Skeletal muscle cell (primary cell): Measurements from ENCODE around the gene CD82.

Experiments
- DNase-seq: peaks from one replicate; pipeline ENCODE4 v3.0.0-alpha.2; 2010; ENCODE audit warnings: low read depth
- H3K4me3 ChIP-seq: 2 replicates; pipeline ENCODE4 v1.5.1; 2011; ENCODE audit warnings: low read depth, mild to moderate bottlenecking, control low read depth, low read length, moderate library complexity

The CD82 gene

GRCh38 chr11:44624761-44625221 is 59.3 kb downstream of the CD82 start:
- DNase-seq, result no peak
- no peak overlapping the region for H3K4me3 ChIP-seq

GRCh38 chr11:44625759-44626523 is 60.5 kb downstream of the CD82 start:
- H3K4me3 ChIP-seq, result no peak overlapping the region
- DNase-seq, result no peak

GRCh38 chr11:44626645-44627044 is 61.2 kb downstream of the CD82 start:
- no peak for DNase-seq
- H3K4me3 ChIP-seq, result no peak overlapping the region

- no peak overlapping the region for H3K4me3 ChIP-seq
- DNase-seq, result no peak
Observed at GRCh38 chr11:44627165-44627789, 61.8 kb downstream of the CD82 start.

DNA sequence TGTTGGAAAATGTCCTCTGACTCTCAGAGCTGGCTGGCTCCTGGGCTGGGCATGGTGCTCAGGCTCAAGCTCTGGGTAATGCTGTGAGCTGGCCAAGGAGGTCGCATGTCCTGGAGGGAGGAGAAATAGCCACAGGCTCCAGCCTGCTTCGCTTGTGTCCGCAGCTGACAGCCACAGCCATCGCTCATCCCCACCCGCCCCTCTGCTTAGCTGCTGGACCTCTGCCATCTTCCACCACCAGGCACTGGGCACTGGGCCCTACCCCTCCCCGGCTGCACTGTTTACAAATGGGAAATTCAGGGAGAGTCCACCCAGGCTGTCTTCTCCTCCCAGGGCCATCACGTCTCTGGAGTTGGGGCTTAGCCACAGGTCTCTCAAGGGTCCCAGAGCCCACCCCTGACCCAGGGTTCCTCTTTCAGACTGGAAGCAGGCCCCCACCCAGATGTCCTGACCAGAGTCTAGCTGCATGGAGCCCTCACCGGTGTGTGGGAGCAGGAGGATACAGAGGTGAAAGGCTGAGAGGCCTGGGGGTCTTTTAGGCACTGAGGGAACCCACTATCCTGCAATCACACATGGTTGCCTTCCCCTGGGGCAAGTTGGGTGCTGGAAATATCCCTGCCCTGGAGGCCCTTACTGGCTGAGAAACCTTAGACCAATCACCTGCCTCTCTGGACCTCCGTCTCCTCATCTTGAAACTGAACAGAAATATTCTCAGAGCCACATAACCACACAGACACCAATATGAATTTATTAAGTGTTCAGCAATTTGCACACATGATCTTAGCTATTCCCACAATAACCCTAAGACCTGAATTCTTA is 62.7 kb downstream of the CD82 start:
- H3K4me3 ChIP-seq, result no peak overlapping the region
- DNase-seq, result no peak

DNA sequence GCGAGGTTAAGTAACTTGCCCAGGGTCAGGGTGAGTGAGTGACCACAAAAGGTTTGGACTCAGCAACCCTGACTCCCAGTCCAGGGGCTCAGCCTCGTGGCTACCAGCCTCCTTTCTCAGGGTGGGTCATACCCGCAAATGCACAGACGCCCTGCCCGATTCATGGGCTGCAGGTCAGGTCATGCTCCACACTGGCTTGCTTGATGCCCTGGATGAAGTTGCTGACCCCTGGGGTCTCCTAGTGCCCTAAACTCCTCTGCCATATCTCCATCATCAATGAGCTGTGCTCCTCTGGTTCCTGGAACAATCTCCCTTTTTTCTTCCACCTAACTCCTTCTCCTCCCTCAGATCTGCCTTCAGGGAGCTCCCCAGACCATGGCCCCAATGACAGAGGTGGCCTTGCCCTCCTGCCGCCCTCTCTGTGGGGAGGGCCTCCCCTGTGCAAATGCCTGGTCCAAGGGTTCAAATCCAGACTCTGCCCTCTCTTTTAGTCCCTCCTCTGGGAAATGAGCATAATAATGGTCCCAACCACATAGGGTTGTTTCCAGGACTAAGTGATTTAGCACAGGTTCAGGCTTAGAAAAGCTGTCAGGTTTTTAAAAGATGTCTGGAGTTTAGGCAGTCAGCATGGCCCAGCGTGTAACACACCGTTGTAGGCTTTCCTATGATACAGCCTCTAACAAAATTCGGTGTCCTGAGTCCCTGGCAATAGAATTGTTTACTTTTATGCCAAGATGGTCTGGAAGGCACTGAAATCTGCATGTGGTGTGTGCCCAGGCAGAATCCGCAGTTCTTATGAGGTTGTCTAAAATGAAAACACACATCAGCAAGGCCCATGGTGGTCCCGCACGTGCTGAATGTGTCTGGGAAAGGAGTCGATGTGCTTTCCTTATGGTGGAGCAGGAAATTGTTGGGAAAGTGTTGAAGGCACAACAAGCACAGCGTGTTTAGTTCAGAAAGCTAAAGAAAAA is 63.6 kb downstream of the CD82 start:
- H3K4me3 ChIP-seq, result no peak overlapping the region
- no peak for DNase-seq

- DNase-seq, result no peak
- H3K4me3 ChIP-seq, result no peak overlapping the region
Observed at GRCh38 chr11:44629732-44630345, 64.4 kb downstream of the CD82 start.

- H3K4me3 ChIP-seq, result no peak overlapping the region
- no peak for DNase-seq
Observed at GRCh38 chr11:44630511-44631210, 65.2 kb downstream of the CD82 start.

GRCh38 chr11:44631831-44632230 is 66.4 kb downstream of the CD82 start:
- H3K4me3 ChIP-seq, result no peak overlapping the region
- DNase-seq, result no peak

- H3K4me3 ChIP-seq, result no peak overlapping the region
- no peak for DNase-seq
Observed at GRCh38 chr11:44632466-44633123, 67.1 kb downstream of the CD82 start.

GRCh38 chr11:44633641-44634040 is 68.2 kb downstream of the CD82 start:
- no peak for DNase-seq
- H3K4me3 ChIP-seq, result no peak overlapping the region

DNA sequence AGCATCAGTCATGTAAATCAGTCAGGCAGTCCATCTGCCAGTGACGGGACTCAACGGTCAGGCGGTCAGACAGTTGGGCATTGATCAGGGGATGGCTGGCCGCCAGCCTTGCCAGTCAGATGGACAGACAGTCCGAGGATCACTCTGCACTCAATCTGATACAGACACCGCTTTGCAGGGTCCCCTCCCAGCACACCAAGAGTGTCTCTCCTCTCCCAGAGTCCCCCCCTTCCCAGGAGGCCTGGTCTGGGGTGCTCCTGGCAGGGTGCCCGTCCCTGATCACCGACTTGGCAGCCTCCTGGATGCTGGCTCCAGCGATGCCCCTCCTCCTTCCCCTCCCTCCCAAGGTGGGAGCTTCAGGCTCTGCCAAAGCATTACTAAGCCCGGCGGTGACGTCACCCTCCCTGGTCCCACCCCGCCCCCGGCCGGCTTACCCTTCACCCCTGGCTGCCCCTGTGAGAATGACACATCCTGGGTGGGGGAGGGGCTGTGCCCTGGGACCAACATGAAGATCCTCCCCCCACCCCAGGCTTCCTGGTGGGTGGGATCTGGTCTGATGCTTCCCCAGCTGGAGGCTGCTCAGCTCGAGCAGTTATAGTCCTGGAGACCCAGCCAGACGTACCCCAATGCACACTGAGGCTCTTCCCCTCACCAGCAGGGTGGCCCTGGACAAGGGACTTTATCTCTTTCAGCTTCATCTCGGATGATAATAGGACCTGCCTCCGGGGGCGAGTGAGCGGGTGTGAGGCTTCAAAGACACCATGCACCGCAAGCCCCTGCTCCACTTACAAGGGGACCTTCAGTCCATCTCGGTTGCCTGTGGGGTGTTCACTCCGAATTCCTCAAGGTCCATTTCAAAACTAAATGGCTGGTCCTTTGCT is 69.2 kb downstream of the CD82 start:
- DNase-seq, result peak; percentile 64
- H3K4me3 ChIP-seq, result no peak overlapping the region

DNA sequence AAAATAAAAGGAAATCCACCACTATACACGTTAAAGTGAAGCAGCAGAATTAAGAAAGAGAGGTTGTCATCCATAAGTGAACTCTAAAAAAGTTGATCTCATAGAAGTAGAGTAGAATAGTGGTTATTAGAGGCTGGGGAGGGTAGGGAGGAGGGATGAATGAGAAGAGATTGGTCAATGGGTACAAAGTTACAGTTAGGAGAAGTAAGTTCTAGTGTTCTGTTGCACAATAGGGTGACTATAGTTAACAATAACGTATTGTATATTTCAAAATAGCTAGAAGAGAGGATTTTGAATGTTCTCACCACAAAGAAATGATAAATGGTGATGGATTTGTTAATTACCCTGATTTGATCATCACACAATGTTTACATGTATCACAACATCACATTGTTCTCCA is 72.0 kb downstream of the CD82 start:
- DNase-seq, result no peak
- H3K4me3 ChIP-seq, result no peak overlapping the region

GRCh38 chr11:44638032-44638431 is 72.6 kb downstream of the CD82 start:
- H3K4me3 ChIP-seq, result no peak overlapping the region
- DNase-seq, result no peak

GRCh38 chr11:44643217-44643616 is 77.8 kb downstream of the CD82 start:
- no peak overlapping the region for H3K4me3 ChIP-seq
- DNase-seq, result no peak

GRCh38 chr11:44645827-44646226 is 80.4 kb downstream of the CD82 start:
- no peak for DNase-seq
- no peak overlapping the region for H3K4me3 ChIP-seq
